Right lobe of liver (tissue), 4 donors: Measurements from ENCODE around the gene TPM3.
"Not testable (repeated sequence)": the region's sequence is repeated elsewhere in the genome, so short reads cannot be mapped to it uniquely, and the experiment has no call there.

Experiments used
- CTCF ChIP-seq, 4 donors: fragments of 200-600 bp in 3 of 4; fragments of 450-650 bp in 1 of 4; IDR thresholded peaks; one replicate each; pipeline versions ENCODE4 v1.5.1 to v1.8.0; 2016 to 2022; ENCODE audit warnings: antibody characterized with exemption in 4 of 4, mild to moderate bottlenecking in 2 of 4
- POLR2A ChIP-seq: fragments of 450-650 bp; IDR thresholded peaks from one replicate; pipeline ENCODE4 v1.6.1; 2017; ENCODE audit warnings: antibody characterized with exemption, mild to moderate bottlenecking
- donor health status: DM: no; HTN: no; CAD: no.
- donor health status: DM: no; HTN: no; CAD: no.
- donor health status: DM: no; HTN: yes; CAD: no.

GRCh38 chr1:154205778-154206177, 13.9 kb upstream of the TPM3 start:
- not testable (repeated sequence) for TF ChIP-seq CTCF (IDR thresholded peaks at IDR 0.05); POLR2A
